Neural crest cell (in vitro differentiated cells): ENCODE results near the gene GRK4. TPM values are rescaled to one million over a fixed set of nuclear protein-coding genes. Genes with fewer than 3 reads are reported as not detected.

ENCODE experiments used
- DNase-seq: peaks from one replicate; pipeline ENCODE4 v3.0.0; 2021; ENCODE audit warnings: low read depth, mixed read lengths, low spot score
- H3K27ac Mint-ChIP-seq: one replicate; pipeline ENCODE4 v1.8.0; 2021; ENCODE audit warnings: mild to moderate bottlenecking, mixed read lengths; ENCODE audit not compliant: unreplicated experiment
- H3K27me3 Mint-ChIP-seq: 2 replicates; pipeline ENCODE4 v1.8.0; 2021; ENCODE audit warnings: low read depth, mild to moderate bottlenecking, mixed read lengths
- H3K36me3 Mint-ChIP-seq: 2 replicates; pipeline ENCODE4 v1.8.0; 2021; ENCODE audit warnings: low read depth, mild to moderate bottlenecking, mixed read lengths
- H3K4me1 Mint-ChIP-seq: 2 replicates; pipeline ENCODE4 v1.8.0; 2021; ENCODE audit warnings: mixed read lengths
- H3K4me3 Mint-ChIP-seq: one replicate; pipeline ENCODE4 v1.8.0; 2021; ENCODE audit warnings: mild to moderate bottlenecking, mixed read lengths
- H3K9me3 Mint-ChIP-seq: 2 replicates; pipeline ENCODE4 v1.8.0; 2021; ENCODE audit warnings: mixed read lengths
- total RNA-seq: library from RNA; stranded (reverse); gene quantifications from 2 replicates; pipeline ENCODE4 v1.2.1, GENCODE V29; 2021
- TF ChIP-seq, protein P1 (sequence below): fragments of 200-600 bp; sonication (generic); conservative IDR thresholded peaks from 2 replicates; pipeline ENCODE4 v1.5.0; 2021; ENCODE audit warnings: antibody characterized with exemption, mild to moderate bottlenecking

The GRK4 gene
- total RNA-seq, 1 donor from 2014 or later: 8.9 TPM

- TF ChIP-seq, protein P1, sequence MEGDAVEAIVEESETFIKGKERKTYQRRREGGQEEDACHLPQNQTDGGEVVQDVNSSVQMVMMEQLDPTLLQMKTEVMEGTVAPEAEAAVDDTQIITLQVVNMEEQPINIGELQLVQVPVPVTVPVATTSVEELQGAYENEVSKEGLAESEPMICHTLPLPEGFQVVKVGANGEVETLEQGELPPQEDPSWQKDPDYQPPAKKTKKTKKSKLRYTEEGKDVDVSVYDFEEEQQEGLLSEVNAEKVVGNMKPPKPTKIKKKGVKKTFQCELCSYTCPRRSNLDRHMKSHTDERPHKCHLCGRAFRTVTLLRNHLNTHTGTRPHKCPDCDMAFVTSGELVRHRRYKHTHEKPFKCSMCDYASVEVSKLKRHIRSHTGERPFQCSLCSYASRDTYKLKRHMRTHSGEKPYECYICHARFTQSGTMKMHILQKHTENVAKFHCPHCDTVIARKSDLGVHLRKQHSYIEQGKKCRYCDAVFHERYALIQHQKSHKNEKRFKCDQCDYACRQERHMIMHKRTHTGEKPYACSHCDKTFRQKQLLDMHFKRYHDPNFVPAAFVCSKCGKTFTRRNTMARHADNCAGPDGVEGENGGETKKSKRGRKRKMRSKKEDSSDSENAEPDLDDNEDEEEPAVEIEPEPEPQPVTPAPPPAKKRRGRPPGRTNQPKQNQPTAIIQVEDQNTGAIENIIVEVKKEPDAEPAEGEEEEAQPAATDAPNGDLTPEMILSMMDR: no peak
- DNase-seq: no peak
- H3K36me3 Mint-ChIP-seq: no peaks in the 10 kb centered on the region
- no peaks in the 10 kb centered on the region for H3K27me3 Mint-ChIP-seq
- peaks cover 8% of the 10 kb centered on the region for H3K4me1 Mint-ChIP-seq
- no peak overlapping the region for H3K27ac Mint-ChIP-seq
- H3K9me3 Mint-ChIP-seq: no peaks in the 10 kb centered on the region
- H3K4me3 Mint-ChIP-seq: no peak overlapping the region
Observed at GRCh38 chr4:3036131-3036952, 73.0 kb downstream of the GRK4 start.

- peaks cover 8% of the 10 kb centered on the region for H3K4me1 Mint-ChIP-seq
- H3K27me3 Mint-ChIP-seq: no peaks in the 10 kb centered on the region
- H3K27ac Mint-ChIP-seq: no peak overlapping the region
- DNase-seq: no peak
- no peak overlapping the region for H3K4me3 Mint-ChIP-seq
- no peaks in the 10 kb centered on the region for H3K36me3 Mint-ChIP-seq
- H3K9me3 Mint-ChIP-seq: no peaks in the 10 kb centered on the region
- TF ChIP-seq, protein P1: no peak
Observed at GRCh38 chr4:3037957-3038461, 74.6 kb downstream of the GRK4 start.

DNA sequence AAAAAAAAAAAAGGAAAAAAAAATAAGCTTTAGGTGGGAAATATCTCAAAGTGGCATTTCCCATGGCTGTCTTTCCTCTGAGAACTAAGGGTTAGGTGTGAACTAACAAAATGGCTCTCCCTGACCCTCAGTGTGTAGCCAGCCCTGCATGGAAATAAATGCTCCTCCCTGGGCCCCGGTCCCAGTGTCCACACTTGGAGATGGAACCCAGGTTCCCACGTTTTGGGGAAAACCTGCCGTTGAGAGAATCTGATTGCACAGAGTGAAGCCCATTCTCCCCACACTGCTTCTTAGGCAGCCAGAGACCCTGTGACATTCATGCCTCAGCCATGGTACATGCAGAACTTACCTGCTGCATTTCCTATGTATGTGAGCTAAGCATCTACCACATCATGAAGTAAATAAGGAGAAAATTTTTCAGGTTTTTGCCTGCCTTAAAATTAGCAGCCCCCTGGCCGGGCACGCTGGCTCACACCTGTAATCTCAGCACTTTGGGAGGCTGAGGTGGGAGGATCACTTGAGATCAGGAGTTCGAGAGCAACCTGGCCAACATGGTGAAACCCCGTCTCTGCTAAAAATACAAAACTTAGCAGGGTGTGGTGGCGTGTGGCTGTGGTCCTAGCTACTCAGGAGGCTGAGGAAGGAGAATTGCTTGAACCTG, 76.5 kb downstream of the GRK4 start:
- DNase-seq: no peak
- Mint-ChIP-seq H3K9me3 (no peaks in the 10 kb centered on the region), H3K36me3 (no peaks in the 10 kb centered on the region), H3K27ac (no peak overlapping the region), H3K27me3 (no peaks in the 10 kb centered on the region), H3K4me1 (peaks cover 12% of the 10 kb centered on the region), H3K4me3 (no peak overlapping the region)
- TF ChIP-seq, protein P1: no peak

- H3K4me3 Mint-ChIP-seq: no peak overlapping the region
- H3K27ac Mint-ChIP-seq: no peak overlapping the region
- no peaks in the 10 kb centered on the region for H3K9me3 Mint-ChIP-seq
- TF ChIP-seq, protein P1: no peak
- no peak for DNase-seq
- peaks cover 5% of the 10 kb centered on the region for H3K27me3 Mint-ChIP-seq
- peaks cover 12% of the 10 kb centered on the region for H3K4me1 Mint-ChIP-seq
- H3K36me3 Mint-ChIP-seq: no peaks in the 10 kb centered on the region
Observed at GRCh38 chr4:3040452-3041191, 77.3 kb downstream of the GRK4 start.
